HG02678 (cell line): ENCODE results near the gene BICD1.

Source experiments
- ATAC-seq: cut with Tn5 transposase; IDR thresholded peaks from one replicate; pipeline ENCODE4 v1.9.1; 2021; ENCODE audit warnings: mild to moderate bottlenecking, moderate library complexity; ENCODE audit not compliant: unreplicated experiment

Gene BICD1

DNA sequence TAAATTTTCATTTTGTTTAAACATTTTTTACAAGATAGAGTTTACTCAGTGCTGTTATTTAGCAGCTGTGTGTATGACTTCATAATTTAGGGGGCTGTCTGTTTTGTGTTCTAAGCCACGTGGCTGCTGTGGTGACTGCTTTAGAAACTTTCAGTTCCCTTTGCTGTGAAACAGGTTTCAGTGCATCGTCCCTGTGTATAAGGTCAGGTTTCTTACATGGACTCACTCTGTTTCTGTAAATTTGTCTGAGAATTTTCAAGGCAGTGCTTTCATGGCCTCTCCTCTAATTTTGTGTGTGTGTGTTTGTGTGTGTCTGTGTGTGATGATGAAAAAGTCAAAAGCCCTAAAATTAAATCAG lies 32.4 kb downstream of the BICD1 start:
- peak; percentile 94 for ATAC-seq

DNA sequence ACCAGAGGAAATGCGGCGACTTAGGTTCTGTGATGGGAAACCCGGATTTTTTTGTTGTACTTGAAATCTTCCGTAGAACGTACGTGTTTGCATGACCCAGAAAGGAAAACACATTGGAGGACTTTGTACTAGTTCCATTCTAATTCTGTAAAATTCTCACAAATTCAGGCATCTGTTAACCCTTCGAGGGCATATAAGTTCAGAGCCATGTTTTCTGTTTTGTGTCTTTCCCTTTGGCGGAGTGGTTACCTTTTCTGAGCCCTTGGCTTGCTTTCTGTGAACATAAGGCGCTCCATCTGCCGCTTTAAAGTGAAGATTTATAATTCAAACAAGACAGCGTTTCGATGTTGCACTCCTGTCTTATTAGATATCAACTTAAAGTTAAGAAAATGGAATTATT lies 34.2 kb downstream of the BICD1 start:
- ATAC-seq, result no peak

DNA sequence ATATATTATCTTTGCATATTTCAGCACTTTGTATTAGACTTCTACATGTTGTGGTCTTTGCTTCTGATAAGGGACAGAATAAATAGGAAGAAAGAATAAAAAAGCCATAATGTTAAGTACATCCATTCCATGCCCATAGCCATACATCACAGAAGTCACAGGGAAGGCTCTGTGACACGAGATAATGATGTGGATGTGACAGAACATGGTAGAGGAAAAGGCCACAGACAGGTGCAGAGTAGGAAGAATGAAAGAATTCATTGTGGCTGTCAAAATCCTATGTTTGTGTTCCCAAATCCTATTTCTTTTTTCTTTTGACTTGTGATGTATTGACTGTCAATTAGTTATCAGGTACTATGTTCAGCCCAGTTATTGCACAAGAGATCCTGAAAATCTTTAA lies 38.4 kb downstream of the BICD1 start:
- ATAC-seq, result no peak

DNA sequence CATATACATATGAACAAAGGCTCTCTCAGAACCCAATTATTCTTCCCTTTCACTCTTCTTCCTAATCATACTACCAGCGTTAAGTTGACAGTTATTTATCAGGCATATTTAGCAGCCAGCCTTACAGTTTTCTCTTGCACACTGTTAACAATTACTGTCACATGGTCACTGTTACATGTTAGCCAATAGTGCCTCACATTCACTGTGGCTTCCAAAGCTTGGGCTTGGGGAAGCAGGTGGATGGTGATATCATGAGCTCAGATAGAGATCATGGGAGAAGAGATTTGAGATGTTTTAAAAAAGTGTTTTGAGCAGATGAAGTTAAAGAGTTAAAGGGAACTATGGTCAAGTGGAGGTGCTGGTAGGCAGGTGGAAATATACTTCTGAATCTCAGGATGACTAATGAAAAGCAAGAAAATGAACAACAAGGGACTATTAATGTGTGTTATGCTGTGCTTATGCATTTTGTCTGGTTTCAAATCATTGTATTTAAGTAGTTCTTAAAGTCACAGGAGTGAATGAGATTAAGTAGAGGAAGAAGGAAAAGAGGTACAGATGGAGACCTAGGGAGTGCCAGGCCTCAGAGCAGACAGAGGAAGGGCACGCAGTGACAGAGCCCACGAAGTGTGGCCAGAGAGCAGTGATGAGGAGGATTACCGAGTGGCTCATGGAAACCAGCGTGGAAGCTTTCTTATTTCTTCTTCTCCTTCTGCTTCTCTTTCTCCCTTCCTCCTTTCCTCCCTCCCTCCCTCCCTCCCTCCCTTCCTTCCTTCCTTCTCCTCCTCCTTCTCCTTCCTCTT lies 39.6 kb downstream of the BICD1 start:
- ATAC-seq, result peak; percentile 82

DNA sequence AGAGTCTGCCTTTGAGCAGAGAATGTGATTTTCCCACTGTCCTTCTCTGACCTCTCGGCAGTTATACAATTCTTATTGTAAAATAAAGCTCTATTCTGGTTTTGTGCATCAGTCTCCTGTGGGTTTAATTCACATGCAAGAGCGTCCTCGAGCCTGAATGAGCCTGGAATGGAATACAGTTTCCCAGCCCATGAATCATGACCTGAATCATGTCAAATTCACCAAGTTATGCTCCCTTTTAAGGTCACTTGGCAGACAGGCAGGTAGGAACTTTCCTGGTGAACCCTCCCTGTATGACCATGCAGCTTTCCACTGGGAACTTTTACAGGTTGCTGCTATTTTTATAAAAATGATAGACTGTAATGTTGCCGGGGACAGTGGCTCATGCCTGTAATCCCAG lies 41.7 kb downstream of the BICD1 start:
- no peak for ATAC-seq

DNA sequence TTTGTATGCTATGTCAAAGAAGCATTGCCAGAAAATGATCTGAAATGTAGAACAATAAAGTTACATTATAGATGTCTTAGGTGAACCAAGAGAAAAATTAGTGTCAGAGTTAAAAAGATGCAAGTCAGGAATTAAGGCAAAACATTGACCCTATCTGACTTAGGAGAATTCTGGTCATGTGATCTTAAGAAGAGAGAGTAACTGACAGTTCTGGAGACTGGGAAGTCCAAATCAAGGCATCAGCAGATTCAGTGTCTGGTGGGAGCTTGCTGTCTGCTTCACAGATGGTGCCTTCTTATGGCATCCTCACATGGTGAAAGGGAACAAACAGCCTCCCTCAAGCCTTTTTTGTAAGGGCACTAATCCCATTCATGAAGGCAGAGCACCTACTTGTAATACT lies 42.8 kb downstream of the BICD1 start:
- ATAC-seq, result no peak

DNA sequence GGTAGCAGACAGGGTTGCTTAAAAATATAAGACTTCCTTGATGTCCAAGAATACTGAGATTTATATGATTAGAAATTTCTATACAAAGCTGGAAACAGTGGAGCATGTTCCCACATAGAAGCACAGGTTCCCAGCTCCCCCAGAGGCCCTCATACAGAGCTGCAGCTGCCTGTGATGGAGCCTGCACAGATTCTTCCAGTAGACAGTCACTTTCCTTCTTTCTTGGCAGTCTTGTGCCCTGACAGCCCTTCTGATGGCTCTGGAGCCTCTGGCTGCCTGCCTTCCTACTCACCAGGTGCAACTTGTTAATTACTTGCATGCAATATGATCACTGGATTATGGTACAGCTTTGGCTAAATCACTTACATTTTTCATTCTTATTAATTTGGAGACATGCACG lies 44.4 kb downstream of the BICD1 start:
- no peak for ATAC-seq

DNA sequence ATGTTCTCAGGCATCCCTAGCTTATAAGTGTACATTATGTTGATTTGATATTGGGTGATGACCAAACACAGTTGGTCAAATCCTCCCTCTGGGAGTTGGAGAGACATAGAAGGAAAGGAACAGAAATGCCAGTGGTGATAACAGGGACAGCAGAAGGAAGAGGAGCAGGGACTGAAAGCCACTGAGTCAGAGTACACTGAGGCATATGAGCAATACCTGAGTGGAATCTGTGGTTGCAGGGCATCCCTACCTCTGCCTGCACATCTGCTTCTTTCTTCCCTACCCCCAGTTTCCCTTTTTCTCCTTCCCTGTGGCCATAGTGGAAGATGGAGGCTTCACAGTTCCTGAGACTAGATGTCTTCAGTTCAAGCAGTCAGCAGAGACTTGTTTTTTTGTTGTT lies 44.9 kb downstream of the BICD1 start:
- no peak for ATAC-seq

DNA sequence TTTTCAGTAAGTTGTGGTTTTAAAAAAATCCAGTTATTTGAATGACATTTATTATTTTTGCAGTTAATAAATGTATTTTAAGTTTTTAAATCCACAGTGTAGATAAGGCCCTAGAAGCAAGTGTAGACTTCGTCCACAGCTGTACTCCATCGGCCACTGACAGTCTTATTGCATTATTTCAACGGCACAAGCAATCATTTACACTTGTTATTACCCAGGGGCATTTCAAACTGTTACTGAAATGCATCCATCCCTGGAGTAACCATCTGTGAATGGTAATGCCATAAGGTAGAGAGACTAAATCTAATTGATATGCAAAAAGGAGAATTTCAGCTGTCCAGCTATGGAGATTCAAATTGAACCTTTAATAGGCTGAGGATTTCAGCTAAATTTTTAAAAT lies 48.4 kb downstream of the BICD1 start:
- no peak for ATAC-seq

DNA sequence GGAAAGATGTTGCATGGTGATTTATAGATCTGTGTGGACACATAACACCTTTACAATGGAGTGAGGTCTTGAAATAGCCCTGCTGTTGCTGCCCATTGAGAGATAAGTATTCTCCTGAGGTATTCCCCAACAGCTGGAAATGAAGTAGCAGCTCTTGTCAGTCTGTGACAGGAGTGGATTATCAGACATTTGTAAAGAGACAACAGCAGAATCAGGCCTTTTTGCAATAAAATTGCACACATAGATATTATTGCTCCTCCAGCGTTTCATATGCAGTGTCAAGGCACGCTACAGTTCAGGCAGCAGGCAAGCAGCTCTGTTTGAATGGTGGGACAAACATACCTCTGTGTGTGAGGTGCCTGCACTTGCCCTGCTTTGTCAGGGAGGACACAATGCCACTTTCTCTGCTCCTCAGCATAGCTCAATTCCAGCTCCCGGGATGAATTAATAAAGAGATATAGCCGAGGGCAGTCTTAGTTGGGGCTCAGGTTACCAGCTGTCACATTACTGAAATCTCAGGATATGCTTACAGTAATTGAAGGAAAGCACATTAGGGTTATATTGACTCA lies 49.4 kb downstream of the BICD1 start:
- ATAC-seq, result no peak

DNA sequence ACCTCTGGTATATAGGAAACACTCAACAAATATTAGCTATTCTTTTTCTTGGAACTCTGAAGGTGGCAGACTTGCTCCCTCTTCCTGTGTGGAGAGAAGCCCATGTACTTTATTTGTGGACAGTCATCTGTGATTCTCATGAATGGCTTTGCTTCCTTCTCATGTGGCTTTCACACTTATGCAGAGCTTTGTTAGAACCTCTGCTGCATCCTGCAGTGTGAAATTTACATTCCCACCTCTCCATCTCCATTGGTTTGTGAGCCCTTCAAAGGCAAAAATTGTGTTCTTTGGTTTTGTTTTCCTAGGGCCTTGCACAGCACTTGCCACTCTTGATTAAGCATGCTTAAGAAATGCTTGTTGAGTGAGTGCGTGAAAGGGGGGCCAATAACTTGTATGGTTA lies 51.9 kb downstream of the BICD1 start:
- ATAC-seq, result no peak

DNA sequence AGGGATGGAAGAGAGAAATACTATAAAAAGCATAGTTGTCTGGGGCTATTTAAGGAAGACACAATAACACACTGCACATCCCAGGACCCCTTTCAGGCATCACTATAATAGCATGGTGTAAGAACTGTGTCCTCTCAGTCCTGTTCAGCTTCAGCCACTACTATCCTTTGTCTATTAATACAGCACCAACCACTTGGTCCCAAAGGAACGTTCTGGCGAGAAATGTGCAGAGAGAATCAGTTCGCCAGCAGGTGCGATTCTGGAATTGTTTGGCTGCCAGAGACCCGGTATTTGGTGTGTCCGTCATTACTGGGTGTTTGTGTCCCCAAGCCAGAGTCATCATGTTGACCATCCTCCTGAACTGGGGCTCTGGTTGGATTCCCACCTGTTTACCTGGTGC lies 52.7 kb downstream of the BICD1 start:
- ATAC-seq, result no peak

DNA sequence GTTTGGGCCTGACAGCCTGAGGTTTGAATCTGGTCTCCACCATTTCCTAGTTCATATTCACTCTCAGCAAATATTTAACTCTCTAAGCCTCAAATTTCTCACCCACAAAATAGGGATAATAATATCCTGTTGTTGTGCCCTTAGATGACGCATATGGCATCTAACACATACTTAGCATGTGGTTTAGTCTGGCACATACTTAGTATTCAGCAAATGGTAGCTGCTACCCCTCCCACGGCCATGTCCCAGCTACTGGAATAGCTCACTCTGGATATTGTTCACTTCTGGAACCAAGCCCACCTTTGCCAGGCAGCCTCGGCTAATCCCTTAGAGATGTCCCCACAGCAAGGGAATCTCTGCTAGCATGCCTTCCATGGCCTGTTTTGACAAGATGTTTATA lies 53.3 kb downstream of the BICD1 start:
- ATAC-seq, result no peak

DNA sequence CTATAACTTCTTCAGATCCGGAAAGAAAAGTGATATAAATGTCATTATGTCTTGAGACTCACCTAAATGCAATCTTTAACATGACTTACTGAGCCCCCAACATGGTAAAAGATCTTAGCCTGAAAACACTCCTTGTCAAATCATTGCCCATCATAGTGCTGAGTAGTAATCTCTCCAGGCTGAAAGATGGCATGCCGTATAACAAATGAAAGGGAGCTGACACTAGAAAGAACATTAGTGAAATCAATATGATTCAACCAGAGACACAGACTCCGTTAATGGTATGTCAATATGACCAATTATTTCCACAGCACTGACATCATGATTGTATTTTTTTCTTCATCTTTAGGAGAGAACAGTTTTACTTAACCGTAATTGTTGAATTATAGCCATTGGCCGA lies 54.4 kb downstream of the BICD1 start:
- no peak for ATAC-seq

DNA sequence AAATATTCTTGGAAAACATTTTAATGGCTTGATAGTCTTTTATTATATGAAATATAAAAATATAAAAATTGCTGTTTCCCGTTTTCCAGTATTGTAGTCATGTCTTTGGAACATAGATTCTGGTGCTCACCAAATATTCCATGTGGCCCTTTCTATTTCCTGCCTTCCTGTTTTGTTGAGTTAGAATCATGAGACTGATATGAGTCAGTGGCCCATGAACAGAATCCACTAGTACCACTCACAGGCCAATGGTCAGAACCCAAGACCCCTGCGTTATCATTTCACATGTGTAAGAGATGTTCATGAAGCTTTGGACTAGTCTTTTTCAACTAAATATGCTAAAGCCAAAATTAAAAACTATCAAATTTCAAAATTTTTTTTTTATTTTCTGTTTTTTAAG lies 56.9 kb downstream of the BICD1 start:
- no peak for ATAC-seq

DNA sequence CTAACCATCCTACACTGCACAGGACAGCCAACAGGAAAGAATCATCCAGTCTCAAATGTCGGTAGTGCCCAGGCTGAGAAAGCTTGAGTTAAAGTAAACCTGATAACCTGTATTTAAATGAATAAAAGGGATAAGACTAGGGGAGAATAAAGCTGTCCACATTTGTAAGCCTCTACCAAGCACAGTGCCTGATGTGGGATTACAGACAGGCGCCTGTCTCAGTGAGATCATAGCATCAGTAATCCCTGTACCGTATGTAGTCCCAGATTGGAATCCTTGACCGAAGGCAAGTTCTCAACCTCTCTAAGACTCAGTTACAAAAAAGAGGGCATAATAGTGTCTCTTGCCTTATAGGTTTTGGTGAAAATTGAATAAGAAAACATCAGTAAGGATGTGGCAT lies 59.9 kb downstream of the BICD1 start:
- ATAC-seq, result no peak

DNA sequence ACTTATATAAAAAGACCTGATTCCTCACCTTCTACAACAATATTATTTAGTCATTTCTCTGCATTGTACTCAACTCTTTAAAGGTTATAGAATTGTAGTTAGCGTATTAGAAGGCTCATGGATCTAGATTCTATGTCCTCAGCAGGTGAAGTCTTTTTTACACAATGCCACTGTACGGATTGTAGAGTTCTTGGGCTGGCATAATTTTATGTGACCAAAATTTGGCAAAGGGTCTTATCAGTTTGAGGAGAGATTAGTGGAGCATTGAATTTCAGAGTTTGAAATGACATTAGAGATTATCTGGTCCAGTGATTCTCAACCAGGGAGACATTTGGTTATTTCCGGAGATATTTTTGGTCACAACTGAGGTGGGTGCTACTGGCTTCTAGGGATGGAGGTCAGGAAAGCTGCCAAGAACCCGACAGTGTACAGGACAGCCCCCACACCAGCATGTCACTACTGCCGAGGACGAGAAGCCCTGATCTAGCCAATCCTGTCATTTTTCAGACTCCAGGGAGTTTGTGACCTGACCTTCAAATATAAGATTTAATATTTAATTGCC lies 63.9 kb downstream of the BICD1 start:
- no peak for ATAC-seq

DNA sequence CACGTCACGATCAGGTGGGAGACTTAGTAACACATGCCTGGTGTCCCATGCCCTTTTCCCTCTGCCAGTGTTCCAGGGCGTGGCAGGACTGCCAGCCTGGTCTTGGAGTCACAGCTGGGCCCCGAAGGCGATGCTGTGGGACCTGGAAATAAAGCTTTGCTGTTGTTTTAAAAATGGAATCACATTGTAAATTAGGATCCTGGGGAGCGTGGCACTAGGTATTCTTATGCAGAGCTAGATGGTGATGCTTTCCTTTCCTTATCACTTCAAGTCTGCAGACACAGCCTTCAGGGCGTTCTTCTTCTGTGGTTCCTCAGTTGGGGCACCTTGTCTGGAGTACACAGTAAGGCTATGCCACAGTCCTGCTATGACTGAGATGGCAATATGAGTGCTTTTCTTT lies 64.6 kb downstream of the BICD1 start:
- no peak for ATAC-seq

DNA sequence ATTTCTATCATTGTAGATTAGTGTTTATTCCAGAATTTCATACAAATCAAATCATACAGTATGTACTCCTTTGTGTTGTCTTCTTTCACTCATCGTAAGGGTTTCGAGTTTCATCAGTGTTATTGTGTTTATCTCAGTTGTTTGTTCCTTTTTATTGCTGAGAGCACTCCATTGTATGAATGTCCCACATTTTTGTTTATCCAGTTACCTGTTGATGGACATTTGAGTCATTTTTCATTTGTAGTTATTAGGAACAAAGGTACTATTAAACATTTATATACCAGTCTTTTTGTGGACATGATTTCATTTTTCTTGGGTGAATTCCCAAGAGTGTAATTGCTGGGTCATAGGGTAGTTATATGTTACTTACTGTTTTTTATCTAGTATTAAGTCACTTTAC lies 70.0 kb downstream of the BICD1 start:
- no peak for ATAC-seq

DNA sequence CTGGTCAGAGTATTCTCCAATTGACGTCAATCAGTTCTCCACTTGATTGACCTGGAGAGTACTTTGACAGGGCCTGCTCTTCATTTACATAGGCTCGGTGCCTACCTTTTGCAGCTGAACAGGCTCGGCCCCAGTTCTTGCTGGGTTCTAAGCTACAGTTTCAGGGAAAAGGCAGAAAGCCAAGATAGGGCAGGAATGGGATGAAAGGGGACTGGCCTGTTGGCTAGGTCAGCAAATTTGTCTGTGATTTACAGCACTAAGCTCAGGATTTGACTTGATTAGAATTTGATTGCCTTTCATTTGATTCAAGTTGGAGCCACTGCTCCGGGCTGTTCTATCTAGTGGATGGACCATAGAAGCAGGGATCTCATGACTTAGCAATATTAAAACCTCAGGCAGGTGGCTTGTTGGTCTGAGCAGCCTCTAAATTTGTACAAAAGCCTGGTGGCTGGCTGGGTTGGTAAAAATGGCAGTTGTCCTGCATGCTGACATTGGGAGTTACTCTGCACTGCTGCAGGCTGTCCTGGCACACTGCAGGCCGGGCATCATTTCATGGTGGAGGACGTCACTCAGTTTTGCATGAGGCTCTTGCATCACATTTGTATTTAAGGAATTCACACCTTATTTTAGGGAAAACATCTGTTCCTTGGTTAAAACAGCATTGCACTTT lies 71.8 kb downstream of the BICD1 start:
- no peak for ATAC-seq

DNA sequence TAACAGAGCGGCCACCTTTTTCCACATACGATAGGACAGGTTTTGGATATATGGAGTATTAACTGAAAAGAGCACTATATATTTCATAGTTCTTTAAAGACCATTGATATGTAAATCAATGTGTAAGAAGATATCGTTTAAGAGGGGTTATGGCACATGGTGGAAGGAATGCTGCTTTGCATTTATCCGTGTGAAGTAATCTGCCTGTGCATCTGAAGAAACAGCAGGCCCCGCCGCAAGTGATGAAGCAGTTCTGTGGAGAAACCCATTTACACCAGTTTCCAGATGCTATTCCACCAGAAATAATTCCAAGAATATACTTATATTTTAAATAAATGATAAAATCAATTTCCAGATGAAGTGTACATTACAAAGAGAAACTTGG lies 72.4 kb downstream of the BICD1 start:
- no peak for ATAC-seq

DNA sequence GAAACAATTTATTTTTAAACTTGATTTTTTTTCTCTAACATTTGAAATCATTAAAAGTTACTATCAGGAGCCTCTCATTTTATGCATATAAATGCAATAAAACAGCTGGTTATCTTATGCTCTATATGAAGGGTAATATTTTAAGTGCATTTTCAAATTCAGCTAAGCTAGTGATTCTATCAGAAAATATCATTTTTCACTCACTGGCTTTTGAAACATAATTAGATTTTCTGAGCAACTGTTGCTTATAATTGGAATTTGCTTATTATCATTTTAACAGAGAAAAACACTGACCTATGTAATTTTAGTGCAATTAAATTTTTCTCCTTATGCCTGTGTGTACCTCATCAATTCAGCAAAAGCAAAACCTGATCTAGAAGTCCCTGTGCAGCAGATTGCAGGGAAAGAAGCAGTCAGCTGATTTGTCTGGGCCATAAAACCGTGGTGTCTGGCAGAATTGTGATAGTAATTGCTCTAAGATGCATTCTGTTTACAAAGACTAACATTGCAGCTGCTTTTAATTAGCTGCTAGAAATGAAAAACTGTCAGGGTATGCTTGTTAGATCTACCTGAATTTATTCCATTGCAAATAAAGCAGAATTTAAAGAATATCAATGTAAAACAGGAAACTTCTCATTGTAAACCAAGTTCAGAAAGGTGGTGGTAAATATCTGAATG lies 75.0 kb downstream of the BICD1 start:
- no peak for ATAC-seq
